DND-41 (cell line): ENCODE data around the gene GADL1.

ENCODE experiments used
- ATAC-seq: fragments of 200-7000 bp; cut with Tn5 transposase; 3 replicates; pipeline ENCODE4 v1.9.1; 2021; ENCODE audit warnings: low read depth; ENCODE audit not compliant: insufficient read depth
- DNase-seq: peaks from one replicate; pipeline ENCODE4 v3.0.0-alpha.2; 2020
- H2AFZ ChIP-seq: 2 replicates; pipeline ENCODE4 v1.6.0; 2012; ENCODE audit warnings: low read depth, low read length
- H3K27ac ChIP-seq: 2 replicates; pipeline ENCODE4 v1.5.1; 2012; ENCODE audit warnings: low read length, inconsistent platforms
- H3K27me3 ChIP-seq: fragments of 200-600 bp; sonication (generic); 2 replicates; pipeline ENCODE4 v1.6.0; 2012; ENCODE audit warnings: low read length, mild to moderate bottlenecking, inconsistent platforms; ENCODE audit not compliant: insufficient read depth, poor library complexity
- H3K36me3 ChIP-seq: 2 replicates; pipeline ENCODE4 v1.5.1; 2012; ENCODE audit warnings: low read length, inconsistent platforms; ENCODE audit not compliant: insufficient read depth
- H3K4me1 ChIP-seq: 2 replicates; pipeline ENCODE4 v1.5.1; 2012; ENCODE audit warnings: mild to moderate bottlenecking, low read length; ENCODE audit not compliant: insufficient read depth
- H3K4me2 ChIP-seq: 2 replicates; pipeline ENCODE4 v1.6.0; 2012; ENCODE audit warnings: mild to moderate bottlenecking, moderate library complexity, low read length, inconsistent platforms; ENCODE audit not compliant: insufficient read depth
- H3K4me3 ChIP-seq, 2 experiments: fragments of 200-600 bp in 1 of 2; shearing (Covaris generic) in 1 of 2; 2 replicates each; pipeline ENCODE4 v1.5.1; 2012 to 2016; ENCODE audit warnings: inconsistent platforms in 2 of 2, low read length in 2 of 2, mild to moderate bottlenecking in 2 of 2, low read depth in 1 of 2, moderate library complexity in 1 of 2
- H3K79me2 ChIP-seq: 2 replicates; pipeline ENCODE4 v1.6.0; 2012; ENCODE audit warnings: low read length, inconsistent platforms; ENCODE audit not compliant: insufficient read depth
- H3K9ac ChIP-seq: 2 replicates; pipeline ENCODE4 v1.6.0; 2012; ENCODE audit warnings: low read depth, mild to moderate bottlenecking, inconsistent platforms, low read length, moderate library complexity
- H3K9me3 ChIP-seq: 2 replicates; pipeline ENCODE4 v1.5.1; 2012; ENCODE audit warnings: low read length, moderate library complexity, mild to moderate bottlenecking, inconsistent platforms; ENCODE audit not compliant: insufficient read depth, severe bottlenecking
- H4K20me1 ChIP-seq: 2 replicates; pipeline ENCODE4 v1.6.0; 2012; ENCODE audit warnings: low read length; ENCODE audit not compliant: insufficient read depth
- CTCF ChIP-seq: IDR thresholded peaks from 2 replicates; pipeline ENCODE4 v1.5.1; 2012; ENCODE audit warnings: borderline replicate concordance, low read length, moderate library complexity, mild to moderate bottlenecking; ENCODE audit not compliant: poor library complexity, severe bottlenecking; ENCODE audit errors: extremely low read depth
- EZH2 ChIP-seq: IDR thresholded peaks from 3 replicates; pipeline ENCODE4 v1.6.1; 2012; ENCODE audit warnings: borderline replicate concordance, low read depth, mild to moderate bottlenecking, moderate library complexity, low read length, inconsistent platforms; ENCODE audit not compliant: severe bottlenecking

GADL1 gene

GRCh38 chr3:30677347-30677685 is 217.1 kb downstream of the GADL1 start:
- Histone ChIP-seq H3K27ac (no peak overlapping the region), H3K9ac (no peak overlapping the region), H3K79me2 (peaks cover 7% of the 10 kb centered on the region; the same call in 1 of the 2 replicates), H3K4me1 (no peaks in the 10 kb centered on the region), H4K20me1 (no peaks in the 10 kb centered on the region), H3K4me2 (no peak overlapping the region), H3K9me3 (no peaks in the 10 kb centered on the region), H3K4me3 (no peak overlapping the region), H3K27me3 (no peaks in the 10 kb centered on the region), H3K36me3 (peaks cover 81% of the 10 kb centered on the region), H2AFZ (no peak overlapping the region)
- no peak for DNase-seq
- ATAC-seq: no peak
- TF ChIP-seq EZH2: no peak
- no peak for TF ChIP-seq CTCF

GRCh38 chr3:30676424-30677346 is 217.8 kb downstream of the GADL1 start:
- no peak for DNase-seq
- Histone ChIP-seq H3K27me3 (no peaks in the 10 kb centered on the region), H3K9me3 (no peaks in the 10 kb centered on the region), H3K79me2 (peaks cover 7% of the 10 kb centered on the region; the same call in 1 of the 2 replicates), H3K36me3 (peaks cover 81% of the 10 kb centered on the region), H3K27ac (no peak overlapping the region), H3K9ac (no peak overlapping the region), H3K4me3 (no peak overlapping the region), H2AFZ (no peak overlapping the region), H4K20me1 (no peaks in the 10 kb centered on the region; the same call in 1 of the 2 replicates), H3K4me2 (no peak overlapping the region), H3K4me1 (no peaks in the 10 kb centered on the region)
- ATAC-seq: no peak
- TF ChIP-seq EZH2 (no peak), CTCF (no peak)
